Keratinocyte (primary cell): ENCODE measurements around the gene LRRC74B. TPM values are rescaled to one million over a fixed set of nuclear protein-coding genes. Genes with fewer than 3 reads are reported as not detected.

Experiments used
- DNase-seq: peaks from one replicate; pipeline ENCODE4 v3.0.0-alpha.2; 2011; ENCODE audit warnings: low read depth, missing footprints, low spot score
- FAIRE-seq: peaks from 2 replicates; lab custom pipeline; 2011; peaks lifted over from hg19 to GRCh38; lab: Jason Lieb, UNC
- H2AFZ ChIP-seq: 2 replicates; pipeline ENCODE4 v1.6.0; 2012; ENCODE audit warnings: low read length, control low read depth, inconsistent platforms; ENCODE audit not compliant: control insufficient read depth
- H3K27ac ChIP-seq: 2 replicates; pipeline ENCODE4 v1.5.1; 2011; ENCODE audit warnings: low read length; ENCODE audit not compliant: control insufficient read depth, insufficient read depth
- H3K27me3 ChIP-seq: 3 replicates; pipeline ENCODE4 v1.6.0; 2011; ENCODE audit warnings: low read length; ENCODE audit not compliant: control insufficient read depth, insufficient read depth; ENCODE audit errors: extremely low read depth
- H3K36me3 ChIP-seq, 2 experiments: 2 replicates in 1 of 2; 3 replicates in 1 of 2; pipeline ENCODE4 v1.5.1; 2011; ENCODE audit warnings: low read length in 2 of 2, mild to moderate bottlenecking in 1 of 2; ENCODE audit not compliant: control insufficient read depth in 2 of 2, insufficient read depth in 2 of 2; ENCODE audit errors: extremely low read depth in 1 of 2
- H3K4me1 ChIP-seq: 3 replicates; pipeline ENCODE4 v1.5.1; 2011; ENCODE audit warnings: low read length; ENCODE audit not compliant: control insufficient read depth, insufficient read depth; ENCODE audit errors: extremely low read depth
- H3K4me2 ChIP-seq: 3 replicates; pipeline ENCODE4 v1.6.0; 2011; ENCODE audit warnings: low read depth, low read length; ENCODE audit not compliant: control insufficient read depth, insufficient read depth; ENCODE audit errors: extremely low read depth
- H3K4me3 ChIP-seq, 3 experiments: fragments of 200-600 bp in 1 of 3; sonication (generic) in 1 of 3; 2 replicates in 2 of 3; 3 replicates in 1 of 3; pipeline ENCODE4 v1.5.1; 2011 to 2016; ENCODE audit warnings: low read length in 3 of 3, mild to moderate bottlenecking in 3 of 3, control low read depth in 2 of 3, inconsistent platforms in 1 of 3, low read depth in 1 of 3, mixed read lengths in 1 of 3, mixed run types in 1 of 3, moderate library complexity in 1 of 3; ENCODE audit not compliant: control insufficient read depth in 2 of 3, insufficient read depth in 2 of 3; ENCODE audit errors: extremely low read depth in 1 of 3
- H3K79me2 ChIP-seq: 2 replicates; pipeline ENCODE4 v1.6.0; 2012; ENCODE audit warnings: low read length; ENCODE audit not compliant: control insufficient read depth, insufficient read depth
- H3K9ac ChIP-seq: 3 replicates; pipeline ENCODE4 v1.6.0; 2011; ENCODE audit warnings: low read length; ENCODE audit not compliant: control insufficient read depth, insufficient read depth; ENCODE audit errors: extremely low read depth
- H3K9me1 ChIP-seq: 3 replicates; pipeline ENCODE4 v1.6.0; 2011; ENCODE audit warnings: low read length; ENCODE audit not compliant: control insufficient read depth, insufficient read depth; ENCODE audit errors: extremely low read depth
- H3K9me3 ChIP-seq: 2 replicates; pipeline ENCODE4 v1.5.1; 2012; ENCODE audit warnings: low read depth, low read length; ENCODE audit not compliant: control insufficient read depth
- H4K20me1 ChIP-seq: 3 replicates; pipeline ENCODE4 v1.6.0; 2011; ENCODE audit warnings: low read length; ENCODE audit not compliant: control insufficient read depth, insufficient read depth; ENCODE audit errors: extremely low read depth
- CTCF ChIP-seq, 3 experiments: IDR thresholded peaks in 1 of 3; conservative IDR thresholded peaks in 1 of 3; optimal IDR thresholded peaks in 1 of 3; 2 replicates in 2 of 3; 3 replicates in 1 of 3; pipeline versions ENCODE3 to v1.5.1; 2011; ENCODE audit warnings: low read length in 3 of 3, mild to moderate bottlenecking in 3 of 3, moderate library complexity in 2 of 3, control low read depth in 1 of 3, inconsistent platforms in 1 of 3; ENCODE audit not compliant: insufficient read depth in 2 of 3; ENCODE audit errors: extremely low read depth in 1 of 3
- EZH2 ChIP-seq: IDR thresholded peaks from one replicate; pipeline ENCODE4 v1.6.1; 2012; ENCODE audit warnings: inconsistent platforms, mild to moderate bottlenecking, low read length, moderate library complexity
- dilution Hi-C: fragments of 300-500 bp; cut with MboI; formaldehyde crosslinking; loops from one replicate; pipeline ENCODE4 v1.7.0; 2020; ENCODE audit warnings: low sequenced_read_pairs; ENCODE audit not compliant: extremely low pct_ligation_motif_present
- polyA plus RNA-seq, 5 experiments: library from polyadenylated mRNA; depleted of rRNA in 3 of 5; stranded (reverse) in 3 of 5; stranded (forward) in 1 of 5; unstranded in 1 of 5; fragments of >200 nt; gene quantifications; 1 replicate in 1 of 5; 2 replicates in 3 of 5; 3 replicates in 1 of 5; pipeline versions ENCODE4 v1.2.1 to v1.2.3, GENCODE V29; 2011 to 2012; ENCODE audit warnings: missing spikeins in 2 of 5, low read depth in 1 of 5, low replicate concordance in 1 of 5

LRRC74B gene
- polyA plus RNA-seq, 1 donor (not counting 4 experiments of a cell fraction or from before 2014, with no cell fraction given) = not detected

GRCh38 chr22:21022507-21022906, 23.2 kb upstream of the LRRC74B start:
- no peaks in the 10 kb centered on the region for H3K9me3 ChIP-seq
- peaks cover 26% of the 10 kb centered on the region for H3K4me1 ChIP-seq
- H2AFZ ChIP-seq = no peak overlapping the region
- no peak overlapping the region for H3K27ac ChIP-seq
- dilution Hi-C loops = no loop called here
- no peak for FAIRE-seq
- no peaks in the 10 kb centered on the region for H3K27me3 ChIP-seq
- H4K20me1 ChIP-seq = no peaks in the 10 kb centered on the region
- no peaks in the 10 kb centered on the region for H3K79me2 ChIP-seq
- no peak for TF ChIP-seq EZH2
- TF ChIP-seq CTCF (optimal IDR thresholded peaks at IDR 0.05 in 1 of 3, IDR thresholded peaks at IDR 0.05 in 1 of 3, conservative IDR thresholded peaks at IDR 0.05 in 1 of 3; ENCODE audit: extremely low read depth in 1 of 3, insufficient read depth in 2 of 3, low read length in 3 of 3) = no peak
- no peak for DNase-seq
- H3K4me2 ChIP-seq = no peak overlapping the region
- H3K9ac ChIP-seq = no peak overlapping the region
- H3K36me3 ChIP-seq = no peaks in the 10 kb centered on the region
- no peaks in the 10 kb centered on the region for H3K9me1 ChIP-seq
- H3K4me3 ChIP-seq = no peak overlapping the region

DNA sequence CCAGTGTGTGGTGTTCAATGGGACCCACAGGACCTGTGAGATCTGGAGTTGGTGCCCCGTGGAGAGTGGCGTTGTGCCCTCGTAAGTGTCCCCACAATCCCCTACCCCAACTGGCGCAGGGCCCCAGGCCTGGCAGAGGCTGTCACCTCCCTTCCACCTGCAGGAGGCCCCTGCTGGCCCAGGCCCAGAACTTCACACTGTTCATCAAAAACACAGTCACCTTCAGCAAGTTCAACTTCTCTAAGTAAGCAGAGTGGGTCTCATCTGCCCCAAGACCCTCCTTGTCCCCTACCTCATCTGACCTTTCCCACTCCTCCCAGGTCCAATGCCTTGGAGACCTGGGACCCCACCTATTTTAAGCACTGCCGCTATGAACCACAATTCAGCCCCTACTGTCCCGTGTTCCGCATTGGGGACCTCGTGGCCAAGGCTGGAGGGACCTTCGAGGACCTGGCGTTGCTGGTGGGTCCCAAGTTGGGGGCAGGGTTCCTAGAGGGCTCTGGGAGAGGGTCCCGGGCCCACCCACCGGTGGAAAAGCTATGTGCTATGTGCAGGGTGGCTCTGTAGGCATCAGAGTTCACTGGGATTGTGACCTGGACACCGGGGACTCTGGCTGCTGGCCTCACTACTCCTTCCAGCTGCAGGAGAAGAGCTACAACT, 22.7 kb upstream of the LRRC74B start:
- Histone ChIP-seq H3K9me1 (no peaks in the 10 kb centered on the region), H3K27ac (no peak overlapping the region), H3K4me1 (peaks cover 31% of the 10 kb centered on the region), H4K20me1 (no peaks in the 10 kb centered on the region), H3K36me3 (no peaks in the 10 kb centered on the region), H2AFZ (no peak overlapping the region), H3K4me2 (no peak overlapping the region), H3K9ac (no peak overlapping the region), H3K9me3 (no peaks in the 10 kb centered on the region), H3K4me3 (no peak overlapping the region), H3K27me3 (no peaks in the 10 kb centered on the region), H3K79me2 (no peaks in the 10 kb centered on the region)
- FAIRE-seq (no peak), DNase-seq (no peak)
- TF ChIP-seq EZH2 (no peak), CTCF (optimal IDR thresholded peaks at IDR 0.05 in 1 of 3, IDR thresholded peaks at IDR 0.05 in 1 of 3, conservative IDR thresholded peaks at IDR 0.05 in 1 of 3; ENCODE audit: extremely low read depth in 1 of 3, insufficient read depth in 2 of 3, low read length in 3 of 3) (peak in 1 of 3 experiments; percentile 26)
- dilution Hi-C loops = no loop called here
